ENCODE results near the gene CFAP161.
"Not testable (repeated sequence)": the region's sequence is repeated elsewhere in the genome, so short reads cannot be mapped to it uniquely, and the experiment has no call there.

The CFAP161 gene

GRCh38 chr15:81120069-81120468 is 14.0 kb upstream of the CFAP161 start:
- Histone ChIP-seq H3K9me3 (ENCODE audit: severe bottlenecking) (no peaks in the 10 kb centered on the region), H3K27ac (no peak overlapping the region), H3K36me3 (no peaks in the 10 kb centered on the region), H3K4me3 (ENCODE audit: low read depth, low read length) (no peak overlapping the region), H3K27me3 (ENCODE audit: insufficient read depth, low read depth, severe bottlenecking) (no peaks in the 10 kb centered on the region)
- no peak for DNase-seq
- TF ChIP-seq CTCF (IDR thresholded peaks at IDR 0.05; ENCODE audit: low read depth, low read length) = no peak

- Histone ChIP-seq H3K27me3 (ENCODE audit: insufficient read depth, low read depth, severe bottlenecking) (no peaks in the 10 kb centered on the region), H3K27ac (no peak overlapping the region), H3K4me3 (ENCODE audit: low read depth, low read length) (no peak overlapping the region), H3K9me3 (ENCODE audit: severe bottlenecking) (no peaks in the 10 kb centered on the region), H3K36me3 (no peaks in the 10 kb centered on the region)
- TF ChIP-seq CTCF (IDR thresholded peaks at IDR 0.05; ENCODE audit: low read depth, low read length) = no peak
- DNase-seq = no peak
Observed at GRCh38 chr15:81126892-81127291, 7.2 kb upstream of the CFAP161 start.

GRCh38 chr15:81141478-81141877 is 7.4 kb downstream of the CFAP161 start:
- not testable (repeated sequence) for H3K36me3 ChIP-seq; H3K9me3 ChIP-seq (ENCODE audit: severe bottlenecking); H3K4me3 ChIP-seq (ENCODE audit: low read depth, low read length); H3K27ac ChIP-seq; H3K27me3 ChIP-seq (ENCODE audit: insufficient read depth, low read depth, severe bottlenecking); DNase-seq

- Histone ChIP-seq H3K4me3 (ENCODE audit: low read depth, low read length) (no peak overlapping the region), H3K27me3 (ENCODE audit: insufficient read depth, low read depth, severe bottlenecking) (no peaks in the 10 kb centered on the region), H3K27ac (no peak overlapping the region), H3K36me3 (no peaks in the 10 kb centered on the region), H3K9me3 (ENCODE audit: severe bottlenecking) (no peaks in the 10 kb centered on the region)
- no peak for DNase-seq
- TF ChIP-seq CTCF (IDR thresholded peaks at IDR 0.05; ENCODE audit: low read depth, low read length) = no peak
Observed at GRCh38 chr15:81146006-81146405, 11.9 kb downstream of the CFAP161 start.

GRCh38 chr15:81146466-81146865 is 12.4 kb downstream of the CFAP161 start:
- Histone ChIP-seq H3K27ac (no peak overlapping the region), H3K4me3 (ENCODE audit: low read depth, low read length) (no peak overlapping the region), H3K27me3 (ENCODE audit: insufficient read depth, low read depth, severe bottlenecking) (no peaks in the 10 kb centered on the region), H3K36me3 (no peaks in the 10 kb centered on the region), H3K9me3 (ENCODE audit: severe bottlenecking) (no peaks in the 10 kb centered on the region)
- no peak for DNase-seq
- TF ChIP-seq CTCF (IDR thresholded peaks at IDR 0.05; ENCODE audit: low read depth, low read length) = no peak

- H3K27ac ChIP-seq = no peak overlapping the region
- no peak overlapping the region for H3K4me3 ChIP-seq (ENCODE audit: low read depth, low read length)
- H3K9me3 ChIP-seq (ENCODE audit: severe bottlenecking) = no peaks in the 10 kb centered on the region
- no peaks in the 10 kb centered on the region for H3K36me3 ChIP-seq
- DNase-seq = no peak
- H3K27me3 ChIP-seq (ENCODE audit: insufficient read depth, low read depth, severe bottlenecking) = no peaks in the 10 kb centered on the region
- TF ChIP-seq CTCF (IDR thresholded peaks at IDR 0.05; ENCODE audit: low read depth, low read length) = no peak
Observed at GRCh38 chr15:81151389-81151788, 17.3 kb downstream of the CFAP161 start.

All from WERI-Rb-1 (cell line).